HG02973 (cell line): ENCODE measurements around the gene TRIM40.

Experiments
- ATAC-seq: cut with Tn5 transposase; IDR thresholded peaks from one replicate; pipeline ENCODE4 v1.9.1; 2021; ENCODE audit warnings: moderate library complexity; ENCODE audit not compliant: unreplicated experiment

The TRIM40 gene

DNA sequence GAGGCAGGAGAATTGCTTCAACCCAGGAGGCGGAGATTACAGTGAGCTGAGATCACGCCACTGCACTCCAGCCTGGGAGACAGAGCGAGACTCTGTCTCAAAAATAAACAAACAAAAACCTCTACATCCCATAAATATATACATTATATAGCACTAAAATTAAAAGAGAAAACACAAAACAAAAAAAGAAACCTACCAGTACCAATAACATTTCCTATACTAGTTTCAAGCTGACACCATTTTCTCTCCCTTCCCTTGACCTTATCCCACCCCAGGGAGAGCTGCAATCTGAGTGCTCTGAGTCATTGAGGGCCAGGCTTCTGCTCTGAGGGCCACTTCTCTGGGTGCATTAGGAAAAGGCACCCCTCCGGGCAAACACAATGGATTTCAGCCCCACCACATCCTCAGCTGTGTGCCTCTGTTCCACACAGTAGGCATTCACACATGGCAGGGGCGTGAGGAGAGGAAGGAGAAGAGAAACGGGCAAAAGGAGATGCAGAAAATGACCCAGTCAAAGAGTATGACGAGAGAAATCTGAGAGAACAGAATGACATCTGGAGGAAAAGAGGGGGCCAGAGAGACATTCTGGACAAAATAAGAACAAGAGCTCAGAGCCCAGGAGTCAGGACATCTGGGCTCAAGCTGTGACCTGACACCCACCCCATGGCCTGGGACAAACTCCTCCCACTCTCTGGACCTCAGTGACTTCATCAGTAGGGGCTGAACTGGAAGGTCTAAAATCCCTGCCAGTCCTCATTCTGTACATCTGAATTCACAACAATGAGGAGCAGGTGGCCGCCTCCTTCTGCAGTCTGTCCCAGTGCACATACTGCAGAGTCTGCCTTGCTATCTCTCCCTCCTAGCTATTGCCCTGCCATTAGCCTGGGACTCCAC, 59.1 kb downstream of the TRIM40 start:
- ATAC-seq = no peak

DNA sequence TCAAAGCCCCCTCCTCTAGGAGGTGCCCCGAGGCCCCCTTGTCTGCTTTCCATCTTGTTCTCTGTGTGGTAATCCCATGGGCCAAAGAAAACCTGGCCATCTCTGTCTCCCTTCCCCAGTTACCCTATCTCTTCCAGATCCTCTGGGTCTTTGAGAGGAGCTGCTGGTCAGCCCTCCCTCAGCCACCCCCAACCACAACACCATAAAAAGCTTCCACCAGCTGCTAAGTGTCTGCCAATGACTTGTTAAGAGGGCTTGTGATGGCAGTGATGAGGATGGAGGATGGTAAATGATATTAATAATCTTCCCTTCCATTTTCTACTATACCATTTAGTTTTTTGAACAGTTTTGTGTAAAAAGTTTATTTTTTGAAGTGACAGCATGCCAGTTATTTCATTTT, 60.0 kb downstream of the TRIM40 start:
- no peak for ATAC-seq

DNA sequence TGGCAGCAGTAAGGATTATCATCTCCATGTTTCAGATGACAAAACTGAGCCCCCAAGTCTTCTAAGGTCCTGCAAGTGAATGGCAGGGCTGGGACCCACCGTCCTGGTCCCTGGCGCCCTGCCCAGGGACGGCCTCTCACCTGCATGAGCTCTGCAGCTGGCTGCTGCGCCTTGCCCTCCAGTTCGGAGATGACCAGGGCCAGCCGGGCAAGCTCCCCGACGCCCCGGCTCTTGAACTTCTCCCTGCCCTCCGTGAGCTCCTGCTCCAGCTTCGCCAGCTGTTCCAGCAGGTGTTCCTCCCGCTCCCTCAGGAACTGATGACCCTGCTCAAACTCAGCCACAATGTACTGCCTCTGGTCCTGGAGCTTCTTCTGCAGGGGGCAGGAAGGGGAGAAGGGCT, 60.4 kb downstream of the TRIM40 start:
- ATAC-seq = no peak
